DND-41 (cell line): Measurements from ENCODE around the gene ZNF83.

Source experiments
- ATAC-seq: fragments of 200-7000 bp; cut with Tn5 transposase; 3 replicates; pipeline ENCODE4 v1.9.1; 2021; ENCODE audit warnings: low read depth; ENCODE audit not compliant: insufficient read depth
- DNase-seq: peaks from one replicate; pipeline ENCODE4 v3.0.0-alpha.2; 2020
- H2AFZ ChIP-seq: 2 replicates; pipeline ENCODE4 v1.6.0; 2012; ENCODE audit warnings: low read depth, low read length
- H3K27ac ChIP-seq: 2 replicates; pipeline ENCODE4 v1.5.1; 2012; ENCODE audit warnings: low read length, inconsistent platforms
- H3K27me3 ChIP-seq: fragments of 200-600 bp; sonication (generic); 2 replicates; pipeline ENCODE4 v1.6.0; 2012; ENCODE audit warnings: low read length, mild to moderate bottlenecking, inconsistent platforms; ENCODE audit not compliant: insufficient read depth, poor library complexity
- H3K36me3 ChIP-seq: 2 replicates; pipeline ENCODE4 v1.5.1; 2012; ENCODE audit warnings: low read length, inconsistent platforms; ENCODE audit not compliant: insufficient read depth
- H3K4me1 ChIP-seq: 2 replicates; pipeline ENCODE4 v1.5.1; 2012; ENCODE audit warnings: mild to moderate bottlenecking, low read length; ENCODE audit not compliant: insufficient read depth
- H3K4me2 ChIP-seq: 2 replicates; pipeline ENCODE4 v1.6.0; 2012; ENCODE audit warnings: mild to moderate bottlenecking, moderate library complexity, low read length, inconsistent platforms; ENCODE audit not compliant: insufficient read depth
- H3K4me3 ChIP-seq, 2 experiments: fragments of 200-600 bp in 1 of 2; shearing (Covaris generic) in 1 of 2; 2 replicates each; pipeline ENCODE4 v1.5.1; 2012 to 2016; ENCODE audit warnings: inconsistent platforms in 2 of 2, low read length in 2 of 2, mild to moderate bottlenecking in 2 of 2, low read depth in 1 of 2, moderate library complexity in 1 of 2
- H3K79me2 ChIP-seq: 2 replicates; pipeline ENCODE4 v1.6.0; 2012; ENCODE audit warnings: low read length, inconsistent platforms; ENCODE audit not compliant: insufficient read depth
- H3K9ac ChIP-seq: 2 replicates; pipeline ENCODE4 v1.6.0; 2012; ENCODE audit warnings: low read depth, mild to moderate bottlenecking, inconsistent platforms, low read length, moderate library complexity
- H3K9me3 ChIP-seq: 2 replicates; pipeline ENCODE4 v1.5.1; 2012; ENCODE audit warnings: low read length, moderate library complexity, mild to moderate bottlenecking, inconsistent platforms; ENCODE audit not compliant: insufficient read depth, severe bottlenecking
- H4K20me1 ChIP-seq: 2 replicates; pipeline ENCODE4 v1.6.0; 2012; ENCODE audit warnings: low read length; ENCODE audit not compliant: insufficient read depth
- EZH2 ChIP-seq: IDR thresholded peaks from 3 replicates; pipeline ENCODE4 v1.6.1; 2012; ENCODE audit warnings: borderline replicate concordance, low read depth, mild to moderate bottlenecking, moderate library complexity, low read length, inconsistent platforms; ENCODE audit not compliant: severe bottlenecking
- TF ChIP-seq, protein P1 (sequence below): IDR thresholded peaks from 2 replicates; pipeline ENCODE4 v1.5.1; 2012; ENCODE audit warnings: borderline replicate concordance, low read length, moderate library complexity, mild to moderate bottlenecking; ENCODE audit not compliant: poor library complexity, severe bottlenecking; ENCODE audit errors: extremely low read depth

ZNF83 gene

DNA sequence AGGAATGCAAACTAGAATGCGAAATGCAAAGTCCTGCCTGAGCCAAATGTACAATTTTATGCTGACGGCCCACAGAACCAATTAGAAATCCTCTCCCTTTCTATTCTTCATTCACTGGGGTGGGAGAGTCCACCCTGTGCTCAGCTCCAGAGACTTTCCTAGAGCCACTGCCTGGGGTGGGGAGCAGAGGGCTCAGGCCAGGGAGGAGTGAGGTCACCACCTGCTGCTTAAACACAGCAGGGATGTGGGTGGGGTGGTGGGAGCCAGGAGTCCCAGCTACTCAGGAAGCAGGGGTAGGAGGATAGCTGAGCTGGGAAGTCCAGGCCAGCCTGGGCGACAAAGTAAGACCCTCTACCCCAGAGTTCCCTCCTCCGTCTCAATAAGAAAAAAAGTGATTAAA, 26.9 kb upstream of the ZNF83 start:
- Histone ChIP-seq H3K9ac (no peak overlapping the region), H3K27me3 (no peaks in the 10 kb centered on the region), H3K4me1 (no peaks in the 10 kb centered on the region), H3K79me2 (peaks cover 94% of the 10 kb centered on the region), H3K4me2 (no peak overlapping the region), H4K20me1 (peaks cover 31% of the 10 kb centered on the region), H3K9me3 (no peaks in the 10 kb centered on the region), H3K27ac (no peak overlapping the region), H2AFZ (no peak overlapping the region), H3K4me3 (no peak overlapping the region), H3K36me3 (peaks cover 70% of the 10 kb centered on the region)
- ATAC-seq (no peak), DNase-seq (no peak)
- TF ChIP-seq, protein P1, sequence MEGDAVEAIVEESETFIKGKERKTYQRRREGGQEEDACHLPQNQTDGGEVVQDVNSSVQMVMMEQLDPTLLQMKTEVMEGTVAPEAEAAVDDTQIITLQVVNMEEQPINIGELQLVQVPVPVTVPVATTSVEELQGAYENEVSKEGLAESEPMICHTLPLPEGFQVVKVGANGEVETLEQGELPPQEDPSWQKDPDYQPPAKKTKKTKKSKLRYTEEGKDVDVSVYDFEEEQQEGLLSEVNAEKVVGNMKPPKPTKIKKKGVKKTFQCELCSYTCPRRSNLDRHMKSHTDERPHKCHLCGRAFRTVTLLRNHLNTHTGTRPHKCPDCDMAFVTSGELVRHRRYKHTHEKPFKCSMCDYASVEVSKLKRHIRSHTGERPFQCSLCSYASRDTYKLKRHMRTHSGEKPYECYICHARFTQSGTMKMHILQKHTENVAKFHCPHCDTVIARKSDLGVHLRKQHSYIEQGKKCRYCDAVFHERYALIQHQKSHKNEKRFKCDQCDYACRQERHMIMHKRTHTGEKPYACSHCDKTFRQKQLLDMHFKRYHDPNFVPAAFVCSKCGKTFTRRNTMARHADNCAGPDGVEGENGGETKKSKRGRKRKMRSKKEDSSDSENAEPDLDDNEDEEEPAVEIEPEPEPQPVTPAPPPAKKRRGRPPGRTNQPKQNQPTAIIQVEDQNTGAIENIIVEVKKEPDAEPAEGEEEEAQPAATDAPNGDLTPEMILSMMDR: no peak
- no peak for TF ChIP-seq EZH2

DNA sequence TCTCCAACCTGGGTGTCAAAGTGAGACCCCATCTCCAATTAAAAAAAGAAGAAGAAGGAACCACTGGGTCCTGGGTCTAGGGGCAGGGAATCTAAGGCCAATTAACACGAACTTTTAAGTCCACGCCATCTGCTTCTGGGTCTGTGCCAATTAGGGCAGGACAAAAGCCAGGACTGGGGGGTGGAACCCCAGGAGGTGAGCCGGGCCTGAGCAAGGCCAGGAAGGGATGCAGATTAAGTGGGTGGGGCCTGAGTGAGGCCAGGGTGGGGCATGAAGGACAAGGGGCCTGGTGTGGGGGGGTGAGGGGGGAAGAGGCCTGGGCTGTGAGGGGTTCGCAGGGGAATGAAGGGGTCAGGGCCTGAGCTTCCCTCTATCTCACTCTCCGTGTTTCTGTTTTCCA, 26.3 kb upstream of the ZNF83 start:
- H3K4me3 ChIP-seq: no peak overlapping the region
- H3K36me3 ChIP-seq: peaks cover 71% of the 10 kb centered on the region
- TF ChIP-seq, protein P1: no peak
- no peak for TF ChIP-seq EZH2
- H3K4me1 ChIP-seq: no peaks in the 10 kb centered on the region
- ATAC-seq (no peak), DNase-seq (no peak)
- H3K79me2 ChIP-seq: peaks cover 88% of the 10 kb centered on the region
- no peak overlapping the region for H3K4me2 ChIP-seq
- no peak overlapping the region for H2AFZ ChIP-seq
- H3K9me3 ChIP-seq: no peaks in the 10 kb centered on the region
- no peak overlapping the region for H3K27ac ChIP-seq
- no peak overlapping the region for H3K9ac ChIP-seq
- H4K20me1 ChIP-seq: peaks cover 27% of the 10 kb centered on the region
- H3K27me3 ChIP-seq: no peaks in the 10 kb centered on the region

DNA sequence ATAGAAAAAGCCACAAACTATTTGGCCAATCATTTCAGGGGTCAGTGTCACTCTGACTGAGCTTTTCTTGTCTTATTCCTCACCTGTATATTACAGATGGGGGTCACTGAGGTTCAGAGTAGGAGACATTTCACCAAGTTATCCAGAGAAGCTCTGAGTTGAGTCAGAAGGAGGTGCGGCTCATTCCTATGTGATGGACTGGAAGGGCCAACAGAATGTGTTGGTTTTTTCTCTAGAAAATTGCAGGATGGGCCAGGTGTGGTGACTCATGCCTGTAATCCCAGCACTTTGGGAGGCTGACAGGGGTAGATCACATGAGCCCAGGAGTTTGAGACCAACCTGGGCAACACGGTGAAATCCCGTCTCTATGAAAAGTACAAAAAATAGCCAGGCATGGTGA, 24.5 kb upstream of the ZNF83 start:
- H3K27me3 ChIP-seq: no peaks in the 10 kb centered on the region
- DNase-seq (no peak), ATAC-seq (no peak)
- no peak overlapping the region for H3K9ac ChIP-seq
- H3K27ac ChIP-seq: no peak overlapping the region
- H3K79me2 ChIP-seq: peaks cover 84% of the 10 kb centered on the region
- peaks cover 13% of the 10 kb centered on the region for H4K20me1 ChIP-seq
- H3K4me1 ChIP-seq: no peaks in the 10 kb centered on the region
- TF ChIP-seq, protein P1: no peak
- no peak for TF ChIP-seq EZH2
- H3K9me3 ChIP-seq: no peaks in the 10 kb centered on the region
- no peak overlapping the region for H3K4me2 ChIP-seq
- peaks cover 80% of the 10 kb centered on the region for H3K36me3 ChIP-seq
- no peak overlapping the region for H3K4me3 ChIP-seq
- no peak overlapping the region for H2AFZ ChIP-seq

DNA sequence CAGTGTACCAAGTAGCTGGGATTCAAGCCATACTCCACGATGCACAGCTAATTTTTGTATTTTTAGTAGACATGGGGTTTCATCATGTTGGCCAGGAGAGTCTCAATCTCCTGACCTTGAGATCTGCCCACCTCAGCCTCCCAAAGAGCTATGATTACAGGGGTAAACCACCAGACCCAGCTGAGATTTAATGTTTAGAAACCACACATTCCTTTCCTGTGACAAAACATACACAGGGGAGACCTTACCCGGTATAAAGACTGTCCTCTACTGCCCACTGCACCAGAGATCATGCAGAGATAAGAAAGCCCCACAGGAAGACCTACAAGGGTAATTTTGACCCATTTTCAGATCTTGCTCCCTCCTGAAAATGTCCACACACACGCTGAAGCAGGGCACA, 22.8 kb upstream of the ZNF83 start:
- ATAC-seq: no peak
- Histone ChIP-seq H3K9ac (no peak overlapping the region), H3K4me2 (no peak overlapping the region), H3K27me3 (no peaks in the 10 kb centered on the region), H3K9me3 (no peaks in the 10 kb centered on the region), H2AFZ (no peak overlapping the region), H3K36me3 (peaks cover 87% of the 10 kb centered on the region), H3K79me2 (peaks cover 83% of the 10 kb centered on the region), H3K4me1 (no peaks in the 10 kb centered on the region), H4K20me1 (peaks cover 11% of the 10 kb centered on the region; the same call in 1 of the 2 replicates), H3K4me3 (no peak overlapping the region), H3K27ac (no peak overlapping the region)
- DNase-seq: no peak
- no peak for TF ChIP-seq EZH2
- TF ChIP-seq, protein P1: no peak
